GM20431 (cell line): Measurements from ENCODE around the gene PTPRF.

Experiments
- in situ Hi-C: fragments of 300-500 bp; cut with MseI, MboI; formaldehyde crosslinking; loops from one replicate; pipeline ENCODE4 v1.15.0; 2020; ENCODE audit warnings: low sequenced_read_pairs; ENCODE audit not compliant: unreplicated experiment

The PTPRF gene

GRCh38 chr1:43648876-43649477, 118.3 kb downstream of the PTPRF start:
- in situ Hi-C loops, result no loop called here

GRCh38 chr1:43650310-43651085, 119.8 kb downstream of the PTPRF start:
- in situ Hi-C loops, result no loop called here

- in situ Hi-C loops, result no loop called here
These were observed 120.5 kb downstream of the PTPRF start for GRCh38 chr1:43651188-43651587.

- in situ Hi-C loops, result no loop called here
These were observed 121.2 kb downstream of the PTPRF start for GRCh38 chr1:43651902-43652301.

- in situ Hi-C loops, result no loop called here
These were observed 122.7 kb downstream of the PTPRF start for GRCh38 chr1:43653339-43653738.

GRCh38 chr1:43653893-43654292, 123.2 kb downstream of the PTPRF start:
- in situ Hi-C loops, result no loop called here

GRCh38 chr1:43655953-43656352, 125.3 kb downstream of the PTPRF start:
- in situ Hi-C loops, result no loop called here

- in situ Hi-C loops, result no loop called here
These were observed 128.8 kb downstream of the PTPRF start for GRCh38 chr1:43659212-43660166.

- in situ Hi-C loops, result no loop called here
These were observed 129.7 kb downstream of the PTPRF start for GRCh38 chr1:43660355-43660754.

- in situ Hi-C loops, result no loop called here
These were observed 133.7 kb downstream of the PTPRF start for GRCh38 chr1:43664369-43664768.

- in situ Hi-C loops, result no loop called here
These were observed 135.9 kb downstream of the PTPRF start for GRCh38 chr1:43666608-43667007.

- in situ Hi-C loops, result no loop called here
These were observed 138.3 kb downstream of the PTPRF start for GRCh38 chr1:43668956-43669355.

GRCh38 chr1:43669878-43670277, 139.2 kb downstream of the PTPRF start:
- in situ Hi-C loops, result no loop called here

- in situ Hi-C loops, result no loop called here
These were observed 140.5 kb downstream of the PTPRF start for GRCh38 chr1:43671193-43671592.

- in situ Hi-C loops, result no loop called here
These were observed 141.1 kb downstream of the PTPRF start for GRCh38 chr1:43671626-43672330.

GRCh38 chr1:43673261-43673660, 142.6 kb downstream of the PTPRF start:
- in situ Hi-C loops, result no loop called here
